HG02852 (cell line): ENCODE data around the gene SBK3.
"Not testable (repeated sequence)": the region's sequence is repeated elsewhere in the genome, so short reads cannot be mapped to it uniquely, and the experiment has no call there.

Source experiments
- ATAC-seq: cut with Tn5 transposase; IDR thresholded peaks from one replicate; pipeline ENCODE4 v1.9.1; 2021; ENCODE audit warnings: mild to moderate bottlenecking, moderate library complexity; ENCODE audit not compliant: unreplicated experiment

SBK3 gene

GRCh38 chr19:55545443-55545842, at the start of gene SBK3:
SBK3 (minus strand) TSS chr19:55545543; CDS start chr19:55545543, 0 bp downstream.
- no peak for ATAC-seq

GRCh38 chr19:55593096-55593772, 47.9 kb upstream of the SBK3 start:
- ATAC-seq = no peak

DNA sequence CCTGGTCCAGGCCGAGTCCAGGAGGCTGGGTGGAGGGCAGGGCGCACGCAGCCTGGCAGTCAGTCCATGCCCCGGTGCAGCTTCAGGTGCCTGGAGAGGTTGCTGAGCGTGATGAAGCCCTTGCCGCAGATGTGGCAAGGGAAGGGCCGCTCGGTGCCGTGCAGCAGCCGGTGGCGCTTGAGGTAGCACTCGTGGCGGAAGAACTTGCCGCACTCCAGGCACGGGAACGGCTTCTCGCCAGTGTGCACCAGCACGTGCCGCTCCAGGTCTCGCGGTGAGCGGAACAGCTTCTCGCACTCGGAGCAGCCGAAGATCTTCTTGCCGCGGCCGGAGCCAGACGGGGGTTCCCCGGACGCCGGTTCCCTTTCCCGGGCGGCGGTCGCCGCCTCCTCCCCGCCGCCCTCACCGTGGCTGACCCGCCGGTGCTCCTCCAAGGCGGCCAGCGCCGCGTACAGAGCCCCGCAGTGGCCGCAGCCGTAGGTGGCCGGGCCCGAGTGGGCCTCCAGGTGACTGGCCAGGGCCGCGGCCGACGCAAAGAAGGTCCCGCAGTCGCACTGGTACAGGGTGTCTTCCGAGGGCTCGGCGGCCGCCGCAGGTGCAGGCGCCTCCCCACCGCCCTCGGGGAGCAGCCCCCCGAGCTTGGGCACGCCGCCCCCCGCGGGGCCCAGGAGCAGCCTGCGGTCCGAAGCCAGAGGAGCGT, 47.2 kb upstream of the SBK3 start:
- no peak for ATAC-seq

- ATAC-seq = no peak
Measured at GRCh38 chr19:55591555-55591954, 46.2 kb upstream of the SBK3 start.

- no peak for ATAC-seq
Measured at GRCh38 chr19:55590617-55591016, 45.3 kb upstream of the SBK3 start.

- ATAC-seq = no peak
Measured at GRCh38 chr19:55590109-55590508, 44.8 kb upstream of the SBK3 start.

GRCh38 chr19:55588738-55589137, 43.4 kb upstream of the SBK3 start:
- no peak for ATAC-seq

DNA sequence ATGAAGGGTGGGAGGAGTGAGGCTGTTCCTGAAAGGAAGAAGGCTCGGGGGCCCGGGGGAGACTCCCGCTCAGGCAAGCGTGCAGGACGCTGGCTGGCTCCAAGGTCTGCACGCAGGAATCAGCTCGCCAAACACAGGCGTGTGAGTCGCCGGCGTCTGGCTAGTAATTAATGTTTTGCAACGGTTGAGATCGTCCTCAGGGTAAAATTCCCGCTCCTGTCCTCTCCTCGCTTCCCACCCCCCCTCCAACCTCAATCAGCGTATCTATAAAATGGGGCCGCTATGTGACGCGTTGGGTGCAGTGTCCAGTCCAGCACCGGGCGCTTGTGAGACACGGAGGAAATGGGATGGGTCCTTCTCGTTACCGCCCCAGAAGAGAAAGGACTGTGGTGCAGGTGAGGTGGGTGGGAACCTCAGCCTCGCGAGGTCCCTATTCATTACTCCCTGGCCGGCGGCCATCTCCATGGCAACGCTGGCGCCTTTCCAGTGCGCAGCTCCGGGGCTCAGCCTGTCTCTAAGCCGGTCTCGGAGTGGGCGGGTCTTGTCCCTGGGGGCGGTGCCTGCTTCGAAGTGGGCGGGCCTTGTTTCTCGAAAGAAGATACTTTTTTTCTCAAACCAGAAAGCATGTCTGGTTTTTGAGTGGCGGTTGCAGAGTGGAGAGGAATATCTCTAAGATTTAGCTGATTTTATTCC, 41.8 kb upstream of the SBK3 start:
- peak; percentile 67 for ATAC-seq

GRCh38 chr19:55585658-55586339, 40.5 kb upstream of the SBK3 start:
- ATAC-seq = no peak

- no peak for ATAC-seq
Measured at GRCh38 chr19:55584871-55585270, 39.5 kb upstream of the SBK3 start.

DNA sequence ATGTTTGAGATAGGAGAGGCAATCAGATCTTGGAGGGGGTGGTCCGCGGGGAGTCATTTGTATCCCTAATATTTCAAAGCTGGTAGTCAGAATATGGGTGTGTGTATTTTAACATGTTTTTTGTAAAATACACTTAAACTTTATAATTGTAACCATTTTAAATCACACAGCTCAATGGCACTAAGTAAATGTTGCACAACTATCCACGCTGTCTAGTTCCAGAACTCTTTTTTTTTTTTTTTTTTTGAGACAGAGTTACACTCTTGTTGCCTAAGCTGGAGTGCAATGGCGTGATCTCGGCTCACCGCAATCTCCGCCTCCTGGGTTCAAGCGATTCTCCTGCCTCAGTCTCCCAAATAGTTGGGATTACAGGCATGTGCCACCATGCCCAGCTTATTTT, 38.6 kb upstream of the SBK3 start:
- not testable (repeated sequence) for ATAC-seq

DNA sequence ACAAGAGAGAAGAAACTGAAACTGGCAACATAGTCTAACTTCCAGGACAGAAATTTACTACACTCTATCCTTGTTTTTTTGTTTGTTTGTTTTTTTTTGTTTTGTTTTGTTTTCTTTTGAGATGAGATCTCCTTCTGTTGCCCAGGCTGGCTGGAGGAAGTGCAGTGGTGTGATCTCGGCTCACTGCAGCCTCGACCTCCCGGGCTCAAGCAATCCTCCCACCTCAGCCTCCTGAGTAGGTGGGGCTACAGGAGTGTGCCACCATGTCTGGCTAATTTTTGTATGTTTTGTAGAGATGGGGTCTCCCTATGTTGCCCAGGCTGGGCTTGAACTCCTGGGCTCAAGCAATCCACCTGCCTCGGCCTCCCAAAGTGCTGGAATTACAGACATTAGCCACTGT, 36.9 kb upstream of the SBK3 start:
- not testable (repeated sequence) for ATAC-seq

- ATAC-seq = no peak
Measured at GRCh38 chr19:55581823-55582223, 36.5 kb upstream of the SBK3 start.

- ATAC-seq = no peak
Measured at GRCh38 chr19:55581145-55581822, 35.9 kb upstream of the SBK3 start.

DNA sequence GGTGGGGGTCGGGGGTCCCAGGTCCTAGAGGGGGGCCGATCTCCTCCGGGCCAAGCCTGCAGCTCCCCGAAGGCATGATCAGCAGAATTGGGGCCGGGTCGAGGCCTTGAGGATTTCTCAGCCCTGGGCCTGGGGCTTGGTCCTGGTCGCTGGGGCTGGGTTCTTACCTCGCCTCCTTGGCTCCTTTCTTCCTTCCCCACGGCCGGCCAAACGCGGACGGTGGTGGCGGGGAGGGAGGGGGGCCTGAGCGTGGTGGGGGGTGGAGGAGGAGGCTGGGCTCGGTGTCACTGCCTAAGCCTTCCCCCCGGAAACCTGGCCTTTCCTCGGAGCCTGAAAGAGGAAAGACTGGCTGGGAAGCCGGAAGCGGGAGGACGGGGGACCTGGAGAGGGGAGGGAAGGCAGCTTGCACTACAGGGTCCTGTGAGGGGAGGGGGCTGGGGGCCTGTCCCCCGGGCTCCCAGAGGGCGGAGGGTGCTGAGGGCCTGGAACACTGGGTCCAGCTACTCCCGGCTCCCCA, 35.3 kb upstream of the SBK3 start, which contains the start of gene ZNF579:
Gene ZNF579, minus strand, starts transcription at position 221 of the 517 bp plus-strand sequence. CDS start 1,209 bp downstream, outside the sequence.
- ATAC-seq = no peak

- no peak for ATAC-seq
Measured at GRCh38 chr19:55579766-55580621, 34.7 kb upstream of the SBK3 start.

DNA sequence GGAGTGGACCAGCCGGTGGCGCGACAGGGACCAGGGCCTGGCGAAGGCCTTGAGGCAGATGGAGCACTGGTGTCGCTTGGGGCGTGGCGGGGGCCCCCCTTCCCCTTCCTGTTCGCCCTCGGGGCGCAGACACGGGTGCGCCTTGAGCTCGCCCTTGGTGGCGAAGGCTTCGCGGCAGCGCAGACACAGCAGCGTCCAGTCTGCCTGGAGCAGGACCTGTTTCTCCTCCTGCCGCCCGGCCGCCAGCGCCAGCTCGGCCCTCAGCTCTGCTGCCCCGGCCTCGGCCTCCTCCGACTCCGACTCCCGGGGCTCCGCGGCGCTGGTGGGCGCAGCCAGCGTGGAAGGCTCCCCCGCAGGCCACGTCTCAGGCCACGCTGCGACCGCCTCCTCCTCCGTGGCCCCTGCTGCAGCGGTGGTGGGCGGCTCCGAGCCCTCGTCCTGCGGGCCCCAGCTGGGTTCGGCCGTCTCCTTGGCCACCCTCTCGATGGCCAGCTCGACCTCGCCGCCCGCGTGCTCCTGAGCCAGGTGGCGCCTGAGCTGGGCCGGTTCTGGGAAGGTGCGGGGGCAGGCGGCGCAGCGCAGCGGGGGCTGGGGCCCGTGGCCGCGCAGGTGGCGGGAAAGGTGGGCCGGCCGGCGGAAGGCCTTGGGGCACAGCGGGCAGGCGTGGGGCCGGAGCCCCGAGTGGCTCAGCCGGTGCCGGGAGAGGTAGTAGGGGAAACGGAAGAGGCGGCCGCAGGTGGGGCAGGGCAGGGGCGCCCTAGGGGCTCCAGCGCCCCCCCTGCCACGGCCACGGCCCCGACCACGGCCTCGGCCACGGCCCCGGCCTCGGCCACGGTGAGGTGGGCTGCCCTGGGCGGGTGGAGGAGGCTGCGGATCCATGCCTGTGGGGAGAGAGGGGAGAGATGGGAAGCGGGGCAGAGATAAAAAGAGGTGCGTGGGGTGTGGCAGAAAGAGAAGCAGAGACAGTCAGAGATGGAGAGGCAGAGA, 33.7 kb upstream of the SBK3 start:
- ATAC-seq = no peak

DNA sequence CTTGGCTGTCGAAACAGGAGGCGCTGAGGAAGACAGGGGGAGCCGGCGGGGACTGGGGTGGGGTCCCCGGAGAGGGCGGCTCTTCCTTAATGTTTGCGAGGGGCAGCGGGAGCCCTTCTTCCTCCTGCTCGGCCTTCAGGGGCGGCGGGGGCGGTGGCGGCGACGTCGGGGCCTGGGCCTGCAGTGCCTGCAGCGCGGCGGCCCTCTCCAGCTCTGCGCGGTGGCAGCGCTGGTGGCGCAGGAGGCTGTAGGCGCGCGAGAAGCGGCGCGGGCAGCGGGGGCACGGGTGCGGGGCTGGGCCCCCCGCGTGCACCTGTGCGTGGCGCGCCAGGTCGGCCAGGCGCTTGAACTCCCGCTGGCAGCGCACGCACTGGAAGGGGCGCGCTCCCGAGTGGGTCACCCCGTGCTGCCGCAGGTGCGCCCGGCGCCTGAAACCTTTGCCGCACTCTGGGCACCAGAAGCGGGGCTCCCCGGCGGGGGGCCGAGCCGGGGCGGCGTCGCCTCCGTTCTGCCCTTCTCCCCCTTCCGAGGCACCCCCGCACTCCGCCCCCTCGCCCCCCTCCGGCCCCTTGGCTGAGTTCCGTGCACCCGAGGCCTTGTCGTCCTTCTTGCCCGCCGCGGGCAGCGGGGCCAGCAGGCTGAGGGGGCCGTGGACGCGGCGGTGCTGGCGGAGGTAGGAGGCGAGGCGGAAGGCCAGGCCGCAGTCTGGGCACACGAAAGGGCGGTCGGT, 32.9 kb upstream of the SBK3 start:
- ATAC-seq = no peak
